ENCODE data around the gene ATP10B.

GRCh38 chr5:160537940-160538339, 314.1 kb downstream of the ATP10B start:
- TF ChIP-seq POLR2A (IDR thresholded peaks at IDR 0.05; ENCODE audit: low read depth, low read length) (no peak), POLR2AphosphoS5 (IDR thresholded peaks at IDR 0.05; ENCODE audit: low read depth, low read length) (no peak), TAF1 (IDR thresholded peaks at IDR 0.05; ENCODE audit: low read depth, low read length) (no peak), SPI1 (IDR thresholded peaks at IDR 0.05; ENCODE audit: low read depth, low read length) (no peak), PAX5 (IDR thresholded peaks at IDR 0.05; ENCODE audit: insufficient read depth, low read length, severe bottlenecking) (no peak)

Data from GM12891 (cell line).